CD14-positive monocyte (primary cell): ENCODE results near the gene WWTR1. TPM values are rescaled to one million over a fixed set of nuclear protein-coding genes. Genes with fewer than 3 reads are reported as not detected.
A peak's percentile ranks its signal among the peaks of the same experiment; 100 is the strongest.

Experiments
- DNase-seq, 3 donors: peaks; one replicate each; pipeline ENCODE4 v3.0.0-alpha.2; 2011 to 2022
- H2AFZ ChIP-seq: 2 replicates; pipeline ENCODE4 v1.6.0; 2012; ENCODE audit warnings: mild to moderate bottlenecking, low read depth, low read length, inconsistent platforms; ENCODE audit not compliant: insufficient read depth, poor library complexity, severe bottlenecking
- H3K27ac ChIP-seq, 2 donors: 1 replicate in 1 of 2; 2 replicates in 1 of 2; pipeline ENCODE4 v1.5.1; 2012 to 2013; ENCODE audit warnings: low read length in 2 of 2, control low read depth in 1 of 2, inconsistent platforms in 1 of 2, low read depth in 1 of 2, mild to moderate bottlenecking in 1 of 2
- H3K27me3 ChIP-seq, 2 donors: one replicate each; pipeline versions ENCODE4 v1.6.0 to v1.6.1; 2011 to 2013; ENCODE audit warnings: low read length in 2 of 2; ENCODE audit not compliant: control insufficient read depth in 2 of 2, insufficient read depth in 2 of 2
- H3K36me3 ChIP-seq, 2 donors: replicated peaks in 1 of 2; 1 replicate in 1 of 2; 2 replicates in 1 of 2; pipeline versions ENCODE4 v1.5.1 to v1.6.1; 2012 to 2013; ENCODE audit warnings: low read length in 2 of 2, control low read depth in 1 of 2, inconsistent platforms in 1 of 2, mild to moderate bottlenecking in 1 of 2; ENCODE audit not compliant: insufficient read depth in 2 of 2, control insufficient read depth in 1 of 2
- H3K4me1 ChIP-seq, 2 donors: 1 replicate in 1 of 2; 2 replicates in 1 of 2; pipeline versions ENCODE4 v1.5.1 to v1.6.1; 2012 to 2013; ENCODE audit warnings: low read length in 2 of 2, control low read depth in 1 of 2, inconsistent platforms in 1 of 2, mild to moderate bottlenecking in 1 of 2, moderate library complexity in 1 of 2; ENCODE audit not compliant: insufficient read depth in 2 of 2, control insufficient read depth in 1 of 2
- H3K4me2 ChIP-seq: replicated peaks from 2 replicates; pipeline ENCODE3; 2012; ENCODE audit warnings: low read length, moderate library complexity, mild to moderate bottlenecking; ENCODE audit not compliant: poor library complexity, severe bottlenecking; ENCODE audit errors: extremely low read depth
- H3K4me3 ChIP-seq, 3 experiments: fragments of 200-600 bp in 1 of 3; sonication (generic) in 1 of 3; replicated peaks in 1 of 3; 1 replicate in 2 of 3; 2 replicates in 1 of 3; pipeline ENCODE4 v1.5.1; 2011 to 2013; ENCODE audit warnings: low read length in 3 of 3, mild to moderate bottlenecking in 3 of 3, control low read depth in 2 of 3, low read depth in 2 of 3, inconsistent platforms in 1 of 3, moderate library complexity in 1 of 3
- H3K79me2 ChIP-seq: 2 replicates; pipeline ENCODE4 v1.6.0; 2012; ENCODE audit warnings: mild to moderate bottlenecking, control low read depth, inconsistent platforms, low read length, moderate library complexity; ENCODE audit not compliant: insufficient read depth
- H3K9ac ChIP-seq: 2 replicates; pipeline ENCODE4 v1.6.0; 2017; ENCODE audit warnings: low read length, mild to moderate bottlenecking; ENCODE audit not compliant: insufficient read depth, poor library complexity, severe bottlenecking
- H3K9me3 ChIP-seq, 2 donors: replicated peaks in 1 of 2; 1 replicate in 1 of 2; 2 replicates in 1 of 2; pipeline versions ENCODE4 v1.5.1 to v1.6.1; 2012 to 2013; ENCODE audit warnings: low read length in 2 of 2, control low read depth in 1 of 2; ENCODE audit not compliant: control insufficient read depth in 1 of 2, insufficient read depth in 1 of 2
- H4K20me1 ChIP-seq: 2 replicates; pipeline ENCODE4 v1.6.0; 2012; ENCODE audit warnings: mild to moderate bottlenecking, low read length, control low read depth, moderate library complexity; ENCODE audit not compliant: insufficient read depth
- H3K27ac Mint-ChIP-seq, 7 donors: one replicate each; pipeline ENCODE4 v1.8.0; 2020; ENCODE audit warnings: mild to moderate bottlenecking in 7 of 7, mixed read lengths in 7 of 7, moderate library complexity in 6 of 7, inconsistent platforms in 2 of 7
- H3K27me3 Mint-ChIP-seq, 3 donors: one replicate each; pipeline ENCODE4 v1.8.0; 2021 to 2022; ENCODE audit warnings: low read depth in 3 of 3, mild to moderate bottlenecking in 3 of 3, mixed read lengths in 3 of 3, moderate library complexity in 3 of 3, inconsistent platforms in 1 of 3
- H3K36me3 Mint-ChIP-seq, 2 donors: one replicate each; pipeline ENCODE4 v1.8.0; 2020; ENCODE audit warnings: mixed read lengths in 2 of 2, inconsistent platforms in 1 of 2, mild to moderate bottlenecking in 1 of 2
- H3K4me1 Mint-ChIP-seq: one replicate; pipeline ENCODE4 v1.8.0; 2020; ENCODE audit warnings: mild to moderate bottlenecking, mixed read lengths
- H3K4me3 Mint-ChIP-seq, 2 donors: one replicate each; pipeline ENCODE4 v1.8.0; 2020; ENCODE audit warnings: mild to moderate bottlenecking in 2 of 2, mixed read lengths in 2 of 2, moderate library complexity in 1 of 2
- H3K9me3 Mint-ChIP-seq, 7 donors: one replicate each; pipeline ENCODE4 v1.8.0; 2020 to 2022; ENCODE audit warnings: mixed read lengths in 7 of 7, mild to moderate bottlenecking in 6 of 7, moderate library complexity in 6 of 7, inconsistent platforms in 2 of 7
- WGBS: methylation state at CpG from one replicate; pipeline ENCODE4 v1.1.5; 2013; ENCODE audit warnings: missing lambda C conversion rate; ENCODE audit not compliant: insufficient coverage; 5-methylcytosine and 5-hydroxymethylcytosine counted together
- intact Hi-C, 2 donors: fragments of 100-400 bp; cut with micrococcal nuclease; formaldehyde crosslinking; loops; one replicate each; pipeline versions ENCODE4 v1.15.0 to v1.15.1; 2023
- polyA plus RNA-seq, 3 donors: library from polyadenylated mRNA; depleted of rRNA in 1 of 3; unstranded in 2 of 3; stranded (reverse) in 1 of 3; fragments of 300-500 nt in 2 of 3; fragments of >200 nt in 1 of 3; fragmentation: Illumina TruSeq in 2 of 3; gene quantifications; 1 replicate in 2 of 3; 2 replicates in 1 of 3; pipeline ENCODE4 v1.2.3, GENCODE V29; 2012 to 2021
- TF ChIP-seq, protein P1 (sequence below): fragments of 200-600 bp; IDR thresholded peaks from one replicate; pipeline ENCODE4 v1.8.0; 2022; ENCODE audit warnings: antibody characterized with exemption, mild to moderate bottlenecking

Gene WWTR1
- polyA plus RNA-seq, 3 donors, result not detected

DNA sequence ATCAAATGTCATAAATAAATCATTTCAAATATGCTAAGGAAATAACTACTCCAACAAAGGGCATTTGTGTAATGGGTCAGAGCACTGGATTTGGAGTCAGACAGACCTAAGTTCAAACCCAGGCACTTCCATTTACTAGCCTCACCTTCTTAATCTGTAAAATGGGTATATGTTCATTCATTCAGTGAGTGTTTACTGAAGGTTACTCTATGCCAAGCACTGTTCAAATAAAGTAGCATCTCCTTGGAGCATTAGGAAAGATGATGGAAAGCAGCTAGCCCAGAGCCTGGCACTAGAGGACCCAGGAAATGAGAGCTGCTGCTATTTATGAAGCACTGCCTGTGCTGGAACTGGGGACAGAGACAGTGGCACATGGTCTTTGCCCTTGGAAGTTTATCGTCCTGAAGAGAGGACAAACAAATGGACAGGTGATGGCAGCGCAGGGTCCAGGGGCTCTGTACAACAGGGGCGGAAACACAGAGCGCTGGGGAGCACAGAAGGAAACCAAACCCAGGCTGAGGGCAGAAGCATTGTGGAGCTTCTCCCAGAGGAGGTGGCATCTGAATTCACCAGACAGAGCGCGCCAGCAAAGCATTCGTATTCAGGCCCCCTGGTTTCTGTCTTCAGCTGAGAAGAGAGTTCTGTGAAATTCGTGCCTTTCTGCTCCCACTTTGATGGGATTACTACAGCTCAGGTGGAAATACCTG lies 164.4 kb downstream of the WWTR1 start:
- H3K4me1 Mint-ChIP-seq, result peaks cover 19% of the 10 kb centered on the region
- Histone ChIP-seq H3K27me3 (peaks cover 6 to 10% of the 10 kb centered on the region in 2 donors), H3K79me2 (no peaks in the 10 kb centered on the region), H3K4me1 (peaks cover under 1 to 5% of the 10 kb centered on the region in 2 donors), H3K36me3 (no peaks in the 10 kb centered on the region), H3K4me3 (no peak overlapping the region), H4K20me1 (no peaks in the 10 kb centered on the region), H3K9ac (no peak overlapping the region), H3K27ac (no peak overlapping the region), H2AFZ (no peak overlapping the region), H3K4me2 (no peak overlapping the region), H3K9me3 (no peaks in the 10 kb centered on the region)
- peaks cover 0 to 6% (median 2%) of the 10 kb centered on the region in 7 donors for H3K9me3 Mint-ChIP-seq
- peak overlapping the region in 1 of 2 donors; percentile 37 for H3K4me3 Mint-ChIP-seq
- intact Hi-C loops, result loop anchor here in 1 of 2 donors (10.0 kb wide), 2 partner anchors 49 to 221 kb away; no protein-coding TSS in a partner anchor
- H3K27me3 Mint-ChIP-seq, result peaks cover 7 to 18% (median 9%) of the 10 kb centered on the region in 3 donors
- no peaks in the 10 kb centered on the region for H3K36me3 Mint-ChIP-seq
- TF ChIP-seq, protein P1, sequence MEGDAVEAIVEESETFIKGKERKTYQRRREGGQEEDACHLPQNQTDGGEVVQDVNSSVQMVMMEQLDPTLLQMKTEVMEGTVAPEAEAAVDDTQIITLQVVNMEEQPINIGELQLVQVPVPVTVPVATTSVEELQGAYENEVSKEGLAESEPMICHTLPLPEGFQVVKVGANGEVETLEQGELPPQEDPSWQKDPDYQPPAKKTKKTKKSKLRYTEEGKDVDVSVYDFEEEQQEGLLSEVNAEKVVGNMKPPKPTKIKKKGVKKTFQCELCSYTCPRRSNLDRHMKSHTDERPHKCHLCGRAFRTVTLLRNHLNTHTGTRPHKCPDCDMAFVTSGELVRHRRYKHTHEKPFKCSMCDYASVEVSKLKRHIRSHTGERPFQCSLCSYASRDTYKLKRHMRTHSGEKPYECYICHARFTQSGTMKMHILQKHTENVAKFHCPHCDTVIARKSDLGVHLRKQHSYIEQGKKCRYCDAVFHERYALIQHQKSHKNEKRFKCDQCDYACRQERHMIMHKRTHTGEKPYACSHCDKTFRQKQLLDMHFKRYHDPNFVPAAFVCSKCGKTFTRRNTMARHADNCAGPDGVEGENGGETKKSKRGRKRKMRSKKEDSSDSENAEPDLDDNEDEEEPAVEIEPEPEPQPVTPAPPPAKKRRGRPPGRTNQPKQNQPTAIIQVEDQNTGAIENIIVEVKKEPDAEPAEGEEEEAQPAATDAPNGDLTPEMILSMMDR, result no peak
- WGBS, result 89% methylated on average over 8 of the region's 8 CpGs
- H3K27ac Mint-ChIP-seq, result peak overlapping the region in 1 of 7 donors; percentile 15
- DNase-seq, result no peak

GRCh38 chr3:149490260-149490971 lies 167.4 kb downstream of the WWTR1 start:
- H3K9me3 Mint-ChIP-seq, result peaks cover 0 to 7% (median 2%) of the 10 kb centered on the region in 7 donors
- H3K4me3 ChIP-seq, result no peak overlapping the region
- no peak overlapping the region for H3K4me3 Mint-ChIP-seq
- H3K27me3 ChIP-seq, result peaks cover 6 to 10% of the 10 kb centered on the region in 2 donors
- H3K79me2 ChIP-seq, result no peaks in the 10 kb centered on the region
- no peaks in the 10 kb centered on the region for H3K9me3 ChIP-seq
- peaks cover 5 to 20% (median 9%) of the 10 kb centered on the region in 3 donors for H3K27me3 Mint-ChIP-seq
- H3K4me1 ChIP-seq, result no peaks in the 10 kb centered on the region
- H3K4me2 ChIP-seq, result no peak overlapping the region
- H4K20me1 ChIP-seq, result no peaks in the 10 kb centered on the region
- H3K9ac ChIP-seq, result no peak overlapping the region
- H3K36me3 ChIP-seq, result no peaks in the 10 kb centered on the region
- TF ChIP-seq, protein P1, result no peak
- no peak overlapping the region for H3K27ac Mint-ChIP-seq
- DNase-seq, result no peak
- H3K36me3 Mint-ChIP-seq, result no peaks in the 10 kb centered on the region
- intact Hi-C loops, result loop anchor here in 1 of 2 donors (10.0 kb wide), 2 partner anchors 46 to 224 kb away; no protein-coding TSS in a partner anchor
- H2AFZ ChIP-seq, result no peak overlapping the region
- no peak overlapping the region for H3K27ac ChIP-seq
- H3K4me1 Mint-ChIP-seq, result peaks cover 17% of the 10 kb centered on the region
